Activated CD8-positive, alpha-beta T cell treated with anti-CD3 and anti-CD28 coated beads for 36 hours (primary cell): Measurements from ENCODE around the gene SHROOM4. TPM values are rescaled to one million over a fixed set of nuclear protein-coding genes. Genes with fewer than 3 reads are reported as not detected.

Experiments
- ATAC-seq: fragments of 200-7000 bp; cut with Tn5 transposase; one replicate; pipeline ENCODE4 v1.10.0; 2021; ENCODE audit warnings: mild to moderate bottlenecking, moderate library complexity
- CTCF ChIA-PET: fragments of 350-600 bp; sonication (Branson Sonifier 250); formaldehyde crosslinking; loops from one replicate; lab custom pipeline; 2021; ENCODE audit warnings: antibody characterized with exemption; lab: Charles Lee
- POLR2A ChIA-PET: fragments of 350-600 bp; sonication (Branson Sonifier 250); formaldehyde crosslinking; loops from one replicate; lab custom pipeline; 2021; ENCODE audit warnings: antibody characterized with exemption; lab: Charles Lee
- DNase-seq: peaks from one replicate; pipeline ENCODE4 v3.0.0-alpha.2; 2020
- H3K27ac Mint-ChIP-seq: one replicate; pipeline ENCODE4 v1.8.0; 2021; ENCODE audit warnings: mild to moderate bottlenecking, mixed read lengths
- H3K27me3 Mint-ChIP-seq: one replicate; pipeline ENCODE4 v1.8.0; 2021; ENCODE audit warnings: mixed read lengths
- H3K36me3 Mint-ChIP-seq: one replicate; pipeline ENCODE4 v1.8.0; 2021; ENCODE audit warnings: low read depth, mixed read lengths
- H3K4me1 Mint-ChIP-seq: one replicate; pipeline ENCODE4 v1.8.0; 2021; ENCODE audit warnings: low read depth, mixed read lengths
- H3K4me3 Mint-ChIP-seq: one replicate; pipeline ENCODE4 v1.8.0; 2021; ENCODE audit warnings: mild to moderate bottlenecking, moderate library complexity, mixed read lengths
- H3K9me3 Mint-ChIP-seq: one replicate; pipeline ENCODE4 v1.8.0; 2021; ENCODE audit warnings: mixed read lengths
- CTCF ChIP-seq: fragments of 200-600 bp; IDR thresholded peaks from one replicate; pipeline ENCODE4 v1.8.0; 2022; ENCODE audit warnings: antibody characterized with exemption, mild to moderate bottlenecking
- intact Hi-C: fragments of 100-400 bp; cut with micrococcal nuclease; formaldehyde crosslinking; loops from one replicate; pipeline ENCODE4 v1.10.0; 2022
- total RNA-seq, 2 experiments: library from RNA; stranded (reverse); gene quantifications; one replicate each; pipeline ENCODE4 v1.2.3, GENCODE V29; 2021

Gene SHROOM4
- total RNA-seq, 2 experiments from 2014 or later = not detected

GRCh38 chrX:50586980-50587379 lies 227.0 kb downstream of the SHROOM4 start:
- Mint-ChIP-seq H3K4me3 (no peak overlapping the region), H3K27ac (no peak overlapping the region), H3K36me3 (no peaks in the 10 kb centered on the region), H3K27me3 (no peaks in the 10 kb centered on the region), H3K9me3 (no peaks in the 10 kb centered on the region), H3K4me1 (no peaks in the 10 kb centered on the region)
- no peak for ATAC-seq
- POLR2A ChIA-PET = no interaction called here
- CTCF ChIA-PET = no interaction called here
- no peak for TF ChIP-seq CTCF
- intact Hi-C loops = no loop called here
- DNase-seq = no peak

DNA sequence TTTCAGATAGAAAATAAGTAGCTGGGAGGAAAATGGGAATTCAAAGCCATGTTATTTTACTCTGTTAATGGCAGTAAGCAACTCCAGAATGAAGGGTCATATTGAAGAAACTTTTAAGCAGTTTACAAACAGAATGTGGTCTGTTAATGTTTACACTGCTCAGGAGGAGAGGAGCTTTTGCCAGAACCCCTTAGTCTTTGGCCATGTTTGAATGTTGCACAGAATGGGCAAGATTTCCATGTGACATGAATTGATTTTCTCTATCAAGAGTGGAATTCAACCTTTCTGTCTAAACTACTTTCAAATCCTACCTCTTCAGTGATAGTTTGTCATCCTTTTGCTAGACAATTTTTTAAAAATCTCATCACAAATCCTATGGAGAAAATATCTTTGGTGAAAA lies 227.6 kb downstream of the SHROOM4 start:
- DNase-seq (no peak), ATAC-seq (no peak)
- no peak for TF ChIP-seq CTCF
- Mint-ChIP-seq H3K4me3 (no peak overlapping the region), H3K27ac (no peak overlapping the region), H3K9me3 (no peaks in the 10 kb centered on the region), H3K4me1 (no peaks in the 10 kb centered on the region), H3K36me3 (no peaks in the 10 kb centered on the region), H3K27me3 (no peaks in the 10 kb centered on the region)
- ChIA-PET CTCF (no interaction called here), POLR2A (no interaction called here)
- intact Hi-C loops = no loop called here

DNA sequence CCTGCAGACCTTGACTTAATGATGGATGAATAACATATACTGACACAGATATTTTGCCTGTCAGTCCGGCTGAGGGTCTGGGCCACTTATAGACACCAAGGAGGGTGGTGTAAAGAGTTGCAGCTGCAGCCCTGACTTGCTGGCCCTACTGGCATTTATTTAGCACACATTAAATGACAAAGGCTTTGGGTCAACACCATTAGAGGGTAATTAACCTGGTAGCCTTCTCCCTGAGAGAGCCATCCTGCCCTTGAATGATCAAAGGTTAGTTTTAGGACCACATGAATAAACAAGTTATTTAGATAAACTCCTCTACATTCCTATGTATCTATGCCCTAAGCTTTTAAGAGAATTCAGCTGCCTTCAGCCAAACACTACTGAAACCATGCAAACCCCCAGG lies 232.6 kb downstream of the SHROOM4 start:
- POLR2A ChIA-PET = no interaction called here
- TF ChIP-seq CTCF = no peak
- Mint-ChIP-seq H3K4me3 (no peak overlapping the region), H3K36me3 (no peaks in the 10 kb centered on the region), H3K4me1 (no peaks in the 10 kb centered on the region), H3K27ac (no peak overlapping the region), H3K27me3 (peaks cover 4% of the 10 kb centered on the region), H3K9me3 (no peaks in the 10 kb centered on the region)
- intact Hi-C loops = no loop called here
- ATAC-seq = no peak
- no peak for DNase-seq
- CTCF ChIA-PET = no interaction called here

DNA sequence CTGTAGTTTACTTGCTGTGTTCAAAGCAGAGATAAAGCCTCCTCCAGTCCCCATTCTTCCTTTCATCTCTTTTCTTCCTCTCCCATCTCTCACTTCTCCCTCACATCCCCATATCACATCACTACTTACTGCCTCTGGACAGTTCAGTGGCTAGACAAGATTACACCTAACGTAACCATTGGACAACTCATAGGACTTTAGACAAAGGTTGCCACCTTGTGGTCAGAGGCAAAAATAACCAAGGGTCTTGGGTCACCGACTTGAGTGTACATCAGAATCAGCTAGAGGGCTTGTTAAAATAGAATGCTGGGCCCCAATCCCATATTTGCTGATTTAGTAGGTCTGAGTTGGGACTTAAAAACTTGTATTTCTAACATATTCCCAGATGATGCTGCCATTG lies 234.0 kb downstream of the SHROOM4 start:
- peaks cover 4% of the 10 kb centered on the region for H3K27me3 Mint-ChIP-seq
- ChIA-PET CTCF (interaction anchor here (0.9 to 1.6 kb wide), 9 partner anchors 9 to 664 kb away, joined by 3 to 7 read pairs (median 4); no protein-coding TSS in a partner anchor), POLR2A (no interaction called here)
- no peaks in the 10 kb centered on the region for H3K4me1 Mint-ChIP-seq
- ATAC-seq (no peak), DNase-seq (peak; percentile 41)
- intact Hi-C loops = no loop called here
- H3K36me3 Mint-ChIP-seq = no peaks in the 10 kb centered on the region
- peak; percentile 20 for TF ChIP-seq CTCF
- no peak overlapping the region for H3K4me3 Mint-ChIP-seq
- no peaks in the 10 kb centered on the region for H3K9me3 Mint-ChIP-seq
- no peak overlapping the region for H3K27ac Mint-ChIP-seq

DNA sequence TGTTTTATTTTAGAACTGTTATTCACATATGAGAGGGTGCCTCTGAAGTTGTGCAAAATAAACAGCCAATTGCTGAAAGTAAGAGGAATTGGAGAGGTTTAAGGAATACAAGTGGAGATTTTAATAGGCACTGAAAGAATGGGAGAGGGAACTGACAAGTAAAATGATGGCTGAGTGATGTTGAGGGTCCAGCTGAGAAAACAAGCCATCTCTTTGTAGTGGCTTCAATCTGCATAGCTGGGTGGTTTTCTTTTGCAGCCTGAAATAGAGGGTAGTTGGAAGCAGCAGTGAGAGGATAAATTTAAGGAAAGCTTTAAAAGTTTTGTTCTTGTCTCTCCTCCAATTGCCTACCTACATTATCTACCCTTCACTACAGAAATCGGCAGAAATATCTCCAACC lies 236.7 kb downstream of the SHROOM4 start:
- Mint-ChIP-seq H3K4me3 (no peak overlapping the region), H3K27ac (no peak overlapping the region), H3K36me3 (no peaks in the 10 kb centered on the region), H3K27me3 (peaks cover 4% of the 10 kb centered on the region), H3K4me1 (no peaks in the 10 kb centered on the region), H3K9me3 (no peaks in the 10 kb centered on the region)
- ChIA-PET POLR2A (no interaction called here), CTCF (no interaction called here)
- DNase-seq = no peak
- no peak for TF ChIP-seq CTCF
- intact Hi-C loops = no loop called here
- no peak for ATAC-seq
